VCaP (cell line): ENCODE measurements around the gene C10orf95.

Experiments
- H3K27ac ChIP-seq: fragments of 450-650 bp; 2 replicates; pipeline ENCODE4 v1.5.1; 2017
- CTCF ChIP-seq: fragments of 450-650 bp; conservative IDR thresholded peaks from 2 replicates; pipeline ENCODE4 v1.5.1; 2017; ENCODE audit warnings: mild to moderate bottlenecking, moderate library complexity

Gene C10orf95

GRCh38 chr10:102485093-102485784, 33.9 kb upstream of the C10orf95 start:
- no peak overlapping the region for H3K27ac ChIP-seq
- no peak for TF ChIP-seq CTCF

- H3K27ac ChIP-seq: no peak overlapping the region
- TF ChIP-seq CTCF: no peak
Measured at GRCh38 chr10:102484021-102484420, 32.7 kb upstream of the C10orf95 start.

- no peak for TF ChIP-seq CTCF
- H3K27ac ChIP-seq: no peak overlapping the region
Measured at GRCh38 chr10:102480396-102480795, 29.1 kb upstream of the C10orf95 start.

GRCh38 chr10:102479651-102480050, 28.3 kb upstream of the C10orf95 start:
- H3K27ac ChIP-seq: no peak overlapping the region
- TF ChIP-seq CTCF: no peak

- peak overlapping the region; percentile 21 for H3K27ac ChIP-seq
- no peak for TF ChIP-seq CTCF
Measured at GRCh38 chr10:102476466-102477141, 25.3 kb upstream of the C10orf95 start.

GRCh38 chr10:102475451-102476040, 24.2 kb upstream of the C10orf95 start:
- H3K27ac ChIP-seq: no peak overlapping the region

More at GRCh38 chr10:102475451-102476040, 24.2 kb upstream of the C10orf95 start:
- TF ChIP-seq CTCF: no peak
